Mesangial cell (primary cell): ENCODE measurements around the gene HSPA12B. TPM values are rescaled to one million over a fixed set of nuclear protein-coding genes. Genes with fewer than 3 reads are reported as not detected.

Experiments
- total RNA-seq: library from RNA; depleted of rRNA; stranded (reverse); fragments of >200 nt; gene quantifications from 2 replicates; pipeline ENCODE4 v1.2.3, GENCODE V29; 2015

HSPA12B gene
- total RNA-seq: 0.13 TPM in 1 of 2 replicates, not detected in the other

GRCh38 chr20:3732327-3733118, at the start of gene HSPA12B:
Gene HSPA12B (plus strand): TSS chr20:3732685. CDS start chr20:3738675, 5,990 bp downstream.

GRCh38 chr20:3712279-3712873, 20.1 kb upstream of the HSPA12B start, which contains the start of gene SIGLEC1:
Gene SIGLEC1 (minus strand): TSS chr20:3712600. CDS start chr20:3707128, 5,472 bp downstream.

GRCh38 chr20:3767427-3768341, 35.2 kb downstream of the HSPA12B start, which contains the start of gene ADISSP:
Gene ADISSP (minus strand): TSS chr20:3767753. CDS start chr20:3760100, 7,653 bp downstream.

GRCh38 chr20:3781153-3781910, 48.8 kb downstream of the HSPA12B start, which contains the start of gene SPEF1:
Gene SPEF1 (minus strand): TSS chr20:3781448. CDS start chr20:3781287, 161 bp downstream.

GRCh38 chr20:3786665-3787323, 54.3 kb downstream of the HSPA12B start, which contains the start of gene CENPB:
Gene CENPB (minus strand): TSS chr20:3786740. CDS start chr20:3786483, 257 bp downstream.

GRCh38 chr20:3795511-3796468, 63.3 kb downstream of the HSPA12B start, which contains the start of gene CDC25B:
Gene CDC25B (plus strand): TSS chr20:3796310. CDS start chr20:3796532, 222 bp downstream.

Other genes starting within 250 kb of the HSPA12B start
- gene GFRA4, start 69.3 kb upstream of the HSPA12B start, total RNA-seq: not detected in 2 replicates
- 0.33 and 2.2 TPM in 2 replicates for gene ADAM33, start 50.7 kb upstream of the HSPA12B start, total RNA-seq
- gene SIGLEC1, start 20.1 kb upstream of the HSPA12B start, total RNA-seq: not detected in 2 replicates
- 38.9 and 59.0 TPM in 2 replicates for gene ADISSP, start 35.1 kb downstream of the HSPA12B start, total RNA-seq
- 0.16 and 0.76 TPM in 2 replicates for gene SPEF1, start 48.8 kb downstream of the HSPA12B start, total RNA-seq
- 70.2 and 88.3 TPM in 2 replicates for gene CENPB, start 54.1 kb downstream of the HSPA12B start, total RNA-seq
- gene CDC25B, start 63.6 kb downstream of the HSPA12B start, total RNA-seq: 54.3 and 72.8 TPM in 2 replicates
- 17.9 and 21.2 TPM in 2 replicates for gene AP5S1, start 87.9 kb downstream of the HSPA12B start, total RNA-seq
- gene MAVS, start 114.1 kb downstream of the HSPA12B start, total RNA-seq: 22.0 and 29.4 TPM in 2 replicates
- 17.9 and 23.0 TPM in 2 replicates for gene PANK2, start 156.7 kb downstream of the HSPA12B start, total RNA-seq